Upper lobe of left lung (tissue), 6 donors: ENCODE measurements around the gene ST3GAL3. TPM values are rescaled to one million over a fixed set of nuclear protein-coding genes. Genes with fewer than 3 reads are reported as not detected.

Experiments
- ATAC-seq, 2 donors: fragments of 200-7000 bp; cut with Tn5 transposase; one replicate each; pipeline ENCODE4 v1.9.1; 2022; ENCODE audit warnings: mild to moderate bottlenecking in 2 of 2, moderate library complexity in 2 of 2; ENCODE audit not compliant: low FRiP score in 2 of 2
- DNase-seq, 2 donors: peaks; one replicate each; pipeline ENCODE4 v3.0.0-alpha.2; 2019 to 2020
- H3K27ac ChIP-seq, 4 donors: fragments of 200-600 bp; sonication (generic); one replicate each; pipeline ENCODE4 v1.5.1; 2016 to 2019
- H3K27me3 ChIP-seq, 4 donors: fragments of 200-600 bp; sonication (generic); one replicate each; pipeline ENCODE4 v1.5.1; 2017 to 2019
- H3K36me3 ChIP-seq, 4 donors: fragments of 200-600 bp; sonication (generic); one replicate each; pipeline ENCODE4 v1.5.1; 2016 to 2019
- H3K4me1 ChIP-seq, 4 donors: fragments of 200-600 bp; sonication (generic); one replicate each; pipeline ENCODE4 v1.5.1; 2018 to 2019
- H3K4me3 ChIP-seq, 4 donors: fragments of 200-600 bp; sonication (generic); one replicate each; pipeline ENCODE4 v1.5.1; 2017 to 2019; ENCODE audit warnings: mild to moderate bottlenecking in 2 of 4, moderate library complexity in 1 of 4
- H3K9me3 ChIP-seq, 4 donors: fragments of 200-600 bp; sonication (generic); one replicate each; pipeline ENCODE4 v1.5.1; 2018 to 2019
- EP300 ChIP-seq, 4 donors: sonication (generic); formaldehyde crosslinking; IDR thresholded peaks; one replicate each; pipeline ENCODE4 v1.5.1; 2017; ENCODE audit warnings: antibody characterized with exemption in 4 of 4, control low read depth in 2 of 4
- POLR2A ChIP-seq, 4 donors: fragments of 450-650 bp; IDR thresholded peaks; one replicate each; pipeline ENCODE4 v1.5.1; 2016 to 2017; ENCODE audit warnings: antibody characterized with exemption in 4 of 4, mild to moderate bottlenecking in 2 of 4
- POLR2AphosphoS5 ChIP-seq, 2 donors: sonication (generic); formaldehyde crosslinking; IDR thresholded peaks; one replicate each; pipeline ENCODE4 v1.5.1; 2017; ENCODE audit warnings: antibody characterized with exemption in 2 of 2
- WGBS, 2 donors: methylation state at CpG; one replicate each; pipeline ENCODE4 v1.1.5; 2017 to 2018; 5-methylcytosine and 5-hydroxymethylcytosine counted together
- total RNA-seq, 6 donors: library from RNA; depleted of rRNA in 4 of 6; stranded (reverse); fragments of >200 nt in 4 of 6; gene quantifications; one replicate each; pipeline versions ENCODE4 v1.1.0 to v1.2.1, GENCODE V29; 2016 to 2021
- TF ChIP-seq, protein P1 (sequence below), 6 experiments: fragments of 450-650 bp in 4 of 6; fragments of 200-600 bp in 2 of 6; sonication (generic) in 2 of 6; IDR thresholded peaks; one replicate each; pipeline ENCODE4 v1.5.1; 2016 to 2019; ENCODE audit warnings: antibody characterized with exemption in 6 of 6
- donor health status: DM: no; HTN: no; CAD: no; lungs with moderate emphysema.
- donor health status: DM: no; HTN: yes; CAD: no; lungs with severe emphysema.

ST3GAL3 gene, protein sequence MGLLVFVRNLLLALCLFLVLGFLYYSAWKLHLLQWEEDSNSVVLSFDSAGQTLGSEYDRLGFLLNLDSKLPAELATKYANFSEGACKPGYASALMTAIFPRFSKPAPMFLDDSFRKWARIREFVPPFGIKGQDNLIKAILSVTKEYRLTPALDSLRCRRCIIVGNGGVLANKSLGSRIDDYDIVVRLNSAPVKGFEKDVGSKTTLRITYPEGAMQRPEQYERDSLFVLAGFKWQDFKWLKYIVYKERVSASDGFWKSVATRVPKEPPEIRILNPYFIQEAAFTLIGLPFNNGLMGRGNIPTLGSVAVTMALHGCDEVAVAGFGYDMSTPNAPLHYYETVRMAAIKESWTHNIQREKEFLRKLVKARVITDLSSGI
- 10 to 100 TPM; 14.4 to 46.1 (median 19.2) TPM for total RNA-seq

DNA sequence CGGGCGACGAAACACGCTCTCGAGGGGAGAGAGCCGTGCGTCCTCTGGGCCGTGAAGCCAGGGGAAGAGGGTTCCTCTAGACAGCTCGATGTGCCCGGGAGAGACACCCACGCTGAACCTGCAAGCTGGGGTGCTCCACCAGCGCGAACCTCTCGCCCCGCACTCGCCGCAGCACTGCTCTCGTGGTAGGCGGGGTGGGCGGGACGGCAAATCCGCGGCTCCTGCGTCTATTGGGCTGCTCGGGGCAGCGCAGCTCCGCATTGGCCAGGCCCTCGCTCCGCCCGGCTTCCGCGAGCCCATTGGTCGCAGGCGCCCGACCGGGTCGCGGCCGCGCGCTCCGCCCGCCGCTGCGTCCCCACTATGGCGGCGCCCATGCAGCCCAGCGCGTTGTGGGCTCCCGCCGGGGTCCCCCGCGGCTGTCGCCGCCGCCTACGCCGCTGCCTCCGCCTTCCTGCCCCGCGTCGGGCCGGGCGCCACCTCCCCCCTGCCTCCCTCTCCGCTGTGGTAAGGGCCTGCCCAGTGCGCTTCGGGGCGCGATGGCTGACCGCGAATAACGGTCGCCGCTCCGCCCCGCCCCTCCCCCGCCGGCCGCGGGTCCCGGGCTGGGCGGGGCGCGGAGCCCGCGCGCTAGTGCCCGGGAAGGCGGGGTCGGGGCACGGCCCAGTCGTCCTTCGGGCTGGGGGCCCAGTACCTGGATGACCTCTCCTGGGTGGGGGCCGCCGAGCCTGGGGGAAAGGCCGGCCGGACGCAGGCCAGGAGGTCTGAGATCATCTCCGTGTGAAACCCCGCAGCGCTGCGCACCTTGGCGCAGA lies at the start of gene ST3GAL3:
ST3GAL3 (plus strand) TSS at position 347 of the 812 bp plus-strand sequence. CDS start 28,727 bp downstream, outside the sequence.
- 0% methylated on average over 6 to 31 of the region's 103 CpGs for WGBS, 2 donors
- DNase-seq (peak; percentile 95 to 98), ATAC-seq (peak; percentile 97 to 98)
- TF ChIP-seq, protein P1, sequence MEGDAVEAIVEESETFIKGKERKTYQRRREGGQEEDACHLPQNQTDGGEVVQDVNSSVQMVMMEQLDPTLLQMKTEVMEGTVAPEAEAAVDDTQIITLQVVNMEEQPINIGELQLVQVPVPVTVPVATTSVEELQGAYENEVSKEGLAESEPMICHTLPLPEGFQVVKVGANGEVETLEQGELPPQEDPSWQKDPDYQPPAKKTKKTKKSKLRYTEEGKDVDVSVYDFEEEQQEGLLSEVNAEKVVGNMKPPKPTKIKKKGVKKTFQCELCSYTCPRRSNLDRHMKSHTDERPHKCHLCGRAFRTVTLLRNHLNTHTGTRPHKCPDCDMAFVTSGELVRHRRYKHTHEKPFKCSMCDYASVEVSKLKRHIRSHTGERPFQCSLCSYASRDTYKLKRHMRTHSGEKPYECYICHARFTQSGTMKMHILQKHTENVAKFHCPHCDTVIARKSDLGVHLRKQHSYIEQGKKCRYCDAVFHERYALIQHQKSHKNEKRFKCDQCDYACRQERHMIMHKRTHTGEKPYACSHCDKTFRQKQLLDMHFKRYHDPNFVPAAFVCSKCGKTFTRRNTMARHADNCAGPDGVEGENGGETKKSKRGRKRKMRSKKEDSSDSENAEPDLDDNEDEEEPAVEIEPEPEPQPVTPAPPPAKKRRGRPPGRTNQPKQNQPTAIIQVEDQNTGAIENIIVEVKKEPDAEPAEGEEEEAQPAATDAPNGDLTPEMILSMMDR (IDR thresholded peaks at IDR 0.05), result no peak
- peak; percentile 27 to 37 for TF ChIP-seq POLR2AphosphoS5 (IDR thresholded peaks at IDR 0.05)
- TF ChIP-seq POLR2A (IDR thresholded peaks at IDR 0.05), result peak in 3 of 4 donors; percentile 56 to 66 (median 60)
- Histone ChIP-seq H3K9me3 (no peaks in the 10 kb centered on the region), H3K4me3 (peak within 1 kb of the TSS; percentile 81 to 99 (median 96)), H3K27me3 (no peaks in the 10 kb centered on the region), H3K36me3 (peaks cover 10 to 28% (median 22%) of the 10 kb centered on the region in 4 donors), H3K4me1 (peaks cover 18 to 31% (median 19%) of the 10 kb centered on the region in 4 donors), H3K27ac (peak within 1 kb of the TSS; percentile 64 to 86 (median 78))

- Histone ChIP-seq H3K4me1 (no peaks in the 10 kb centered on the region), H3K9me3 (no peaks in the 10 kb centered on the region), H3K4me3 (no peak overlapping the region), H3K36me3 (peaks cover 54 to 99% (median 92%) of the 10 kb centered on the region in 4 donors), H3K27me3 (no peaks in the 10 kb centered on the region), H3K27ac (no peak overlapping the region)
- DNase-seq (no peak), ATAC-seq (no peak)
- TF ChIP-seq POLR2A (IDR thresholded peaks at IDR 0.05) (no peak), EP300 (IDR thresholded peaks at IDR 0.05) (no peak), POLR2AphosphoS5 (IDR thresholded peaks at IDR 0.05) (no peak)
- TF ChIP-seq, protein P1 (IDR thresholded peaks at IDR 0.05), result no peak
- WGBS, 2 donors, result 95% methylated on average over 14 of the region's 14 CpGs
Observed at GRCh38 chr1:43659212-43660166, 47.8 kb upstream of the ST3GAL3 start.

- TF ChIP-seq, protein P1 (IDR thresholded peaks at IDR 0.05), result no peak
- TF ChIP-seq EP300 (IDR thresholded peaks at IDR 0.05) (no peak), POLR2A (IDR thresholded peaks at IDR 0.05) (no peak), POLR2AphosphoS5 (IDR thresholded peaks at IDR 0.05) (no peak)
- Histone ChIP-seq H3K36me3 (peaks cover 58 to 100% (median 92%) of the 10 kb centered on the region in 4 donors), H3K27ac (no peak overlapping the region), H3K4me3 (no peak overlapping the region), H3K4me1 (no peaks in the 10 kb centered on the region), H3K9me3 (no peaks in the 10 kb centered on the region), H3K27me3 (no peaks in the 10 kb centered on the region)
- WGBS, 2 donors, result 82 to 83% methylated on average over 4 of the region's 4 CpGs
- no peak for DNase-seq
- no peak for ATAC-seq
Observed at GRCh38 chr1:43660355-43660754, 47.0 kb upstream of the ST3GAL3 start.

DNA sequence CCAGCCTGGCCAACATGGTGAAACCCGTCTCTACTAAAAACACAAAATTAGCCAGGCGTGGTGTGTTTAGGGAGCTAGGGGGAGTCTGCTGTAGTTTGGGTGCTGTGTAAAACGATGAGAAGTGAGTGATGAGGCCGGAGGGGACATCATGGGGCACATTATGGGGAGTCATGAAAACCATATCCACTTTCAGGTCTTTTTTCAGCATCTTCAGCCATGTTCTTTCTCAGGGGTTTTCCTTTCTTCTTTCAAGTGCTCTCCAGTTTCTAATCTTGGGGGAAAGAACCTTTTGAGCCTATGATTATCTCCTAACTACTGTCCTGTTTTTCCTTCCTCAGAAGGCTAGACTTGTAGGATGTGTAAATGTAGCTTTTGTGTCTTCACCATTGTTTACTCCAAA lies 43.0 kb upstream of the ST3GAL3 start:
- H3K9me3 ChIP-seq, result no peaks in the 10 kb centered on the region
- H3K27me3 ChIP-seq, result no peaks in the 10 kb centered on the region
- peaks cover 79 to 100% (median 95%) of the 10 kb centered on the region in 4 donors for H3K36me3 ChIP-seq
- ATAC-seq (no peak), DNase-seq (no peak)
- no peaks in the 10 kb centered on the region for H3K4me1 ChIP-seq
- no peak overlapping the region for H3K27ac ChIP-seq
- no peak overlapping the region for H3K4me3 ChIP-seq
- TF ChIP-seq POLR2A (IDR thresholded peaks at IDR 0.05), result no peak
- TF ChIP-seq EP300 (IDR thresholded peaks at IDR 0.05), result no peak
- TF ChIP-seq, protein P1 (IDR thresholded peaks at IDR 0.05), result no peak
- TF ChIP-seq POLR2AphosphoS5 (IDR thresholded peaks at IDR 0.05), result no peak
- WGBS, 2 donors, result 81 to 88% methylated on average over 4 of the region's 4 CpGs
